HEK293T (cell line): ENCODE data around the gene FAM210A.
"Not testable (repeated sequence)": the region's sequence is repeated elsewhere in the genome, so short reads cannot be mapped to it uniquely, and the experiment has no call there.

Experiments used
- BHLHE40 ChIP-seq: fragments of 450-650 bp; IDR thresholded peaks from 2 replicates; pipeline ENCODE4 v1.6.1; 2016; ENCODE audit warnings: mild to moderate bottlenecking, moderate library complexity, borderline replicate concordance
- CTBP1 ChIP-seq: fragments of 450-650 bp; IDR thresholded peaks from 2 replicates; pipeline ENCODE4 v1.6.1; 2016; ENCODE audit warnings: borderline replicate concordance
- ELF4 ChIP-seq: fragments of 450-650 bp; IDR thresholded peaks from 2 replicates; pipeline ENCODE4 v1.6.1; 2017; ENCODE audit warnings: antibody characterized with exemption
- FOXA1 ChIP-seq: fragments of 450-650 bp; IDR thresholded peaks from 2 replicates; pipeline ENCODE4 v1.6.1; 2016; ENCODE audit warnings: mild to moderate bottlenecking
- FOXM1 ChIP-seq: fragments of 450-650 bp; IDR thresholded peaks from 2 replicates; pipeline ENCODE4 v1.6.1; 2017; ENCODE audit warnings: mild to moderate bottlenecking, borderline replicate concordance
- LEF1 ChIP-seq: fragments of 450-650 bp; IDR thresholded peaks from 2 replicates; pipeline ENCODE4 v1.6.1; 2017; ENCODE audit warnings: mild to moderate bottlenecking, borderline replicate concordance
- NFRKB ChIP-seq: fragments of 450-650 bp; IDR thresholded peaks from 2 replicates; pipeline ENCODE4 v1.6.1; 2016; ENCODE audit warnings: mild to moderate bottlenecking, moderate library complexity
- SP1 ChIP-seq: fragments of 450-650 bp; IDR thresholded peaks from 2 replicates; pipeline ENCODE4 v1.6.1; 2017
- SUZ12 ChIP-seq: fragments of 450-650 bp; IDR thresholded peaks from 2 replicates; pipeline ENCODE4 v1.6.1; 2016; ENCODE audit warnings: mild to moderate bottlenecking
- TARDBP ChIP-seq: fragments of 450-650 bp; IDR thresholded peaks from 2 replicates; pipeline ENCODE4 v1.6.1; 2016
- ZNF384 ChIP-seq: fragments of 450-650 bp; IDR thresholded peaks from 2 replicates; pipeline ENCODE4 v1.6.1; 2016
- TF ChIP-seq, protein P1 (sequence below): fragments of 450-650 bp; IDR thresholded peaks from 2 replicates; pipeline ENCODE4 v1.6.1; 2016

GRCh38 chr18:13695337-13695736 lies 31.0 kb downstream of the FAM210A start:
- not testable (repeated sequence) for TF ChIP-seq TARDBP, ELF4, FOXM1, ZNF384, NFRKB, BHLHE40, LEF1, FOXA1, CTBP1, SP1, SUZ12
- TF ChIP-seq, protein P1, sequence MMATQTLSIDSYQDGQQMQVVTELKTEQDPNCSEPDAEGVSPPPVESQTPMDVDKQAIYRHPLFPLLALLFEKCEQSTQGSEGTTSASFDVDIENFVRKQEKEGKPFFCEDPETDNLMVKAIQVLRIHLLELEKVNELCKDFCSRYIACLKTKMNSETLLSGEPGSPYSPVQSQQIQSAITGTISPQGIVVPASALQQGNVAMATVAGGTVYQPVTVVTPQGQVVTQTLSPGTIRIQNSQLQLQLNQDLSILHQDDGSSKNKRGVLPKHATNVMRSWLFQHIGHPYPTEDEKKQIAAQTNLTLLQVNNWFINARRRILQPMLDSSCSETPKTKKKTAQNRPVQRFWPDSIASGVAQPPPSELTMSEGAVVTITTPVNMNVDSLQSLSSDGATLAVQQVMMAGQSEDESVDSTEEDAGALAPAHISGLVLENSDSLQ = not testable (repeated sequence)
